ENCODE results near the gene CBR3.
A peak's percentile ranks its signal among the peaks of the same experiment; 100 is the strongest.

CBR3 gene

DNA sequence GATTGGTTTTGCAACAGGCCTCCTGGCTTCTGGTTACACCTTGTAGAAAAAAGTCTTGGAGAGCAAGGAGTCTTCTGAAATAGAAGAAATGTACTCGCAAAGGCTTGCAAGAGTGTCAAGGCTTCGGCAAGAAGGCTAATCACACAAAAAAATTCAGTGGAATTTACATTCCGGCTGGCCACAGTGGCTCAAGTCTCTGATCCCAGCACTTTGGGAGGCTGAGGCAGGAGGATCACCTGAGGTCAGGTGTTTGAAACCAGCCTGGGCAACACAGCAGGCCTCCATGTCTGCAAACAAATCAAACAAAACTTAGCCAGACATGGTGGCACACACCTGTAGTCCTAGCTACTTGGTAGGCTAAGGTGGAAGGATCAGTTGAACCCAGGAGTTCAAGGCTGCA is 14.0 kb downstream of the CBR3 start:
- no peak overlapping the region for H3K4me3 ChIP-seq (ENCODE audit: low read depth, low read length)
- H3K4me1 ChIP-seq = no peaks in the 10 kb centered on the region
- H3K27me3 ChIP-seq = no peaks in the 10 kb centered on the region
- DNase-seq = no peak
- TF ChIP-seq, protein P1, sequence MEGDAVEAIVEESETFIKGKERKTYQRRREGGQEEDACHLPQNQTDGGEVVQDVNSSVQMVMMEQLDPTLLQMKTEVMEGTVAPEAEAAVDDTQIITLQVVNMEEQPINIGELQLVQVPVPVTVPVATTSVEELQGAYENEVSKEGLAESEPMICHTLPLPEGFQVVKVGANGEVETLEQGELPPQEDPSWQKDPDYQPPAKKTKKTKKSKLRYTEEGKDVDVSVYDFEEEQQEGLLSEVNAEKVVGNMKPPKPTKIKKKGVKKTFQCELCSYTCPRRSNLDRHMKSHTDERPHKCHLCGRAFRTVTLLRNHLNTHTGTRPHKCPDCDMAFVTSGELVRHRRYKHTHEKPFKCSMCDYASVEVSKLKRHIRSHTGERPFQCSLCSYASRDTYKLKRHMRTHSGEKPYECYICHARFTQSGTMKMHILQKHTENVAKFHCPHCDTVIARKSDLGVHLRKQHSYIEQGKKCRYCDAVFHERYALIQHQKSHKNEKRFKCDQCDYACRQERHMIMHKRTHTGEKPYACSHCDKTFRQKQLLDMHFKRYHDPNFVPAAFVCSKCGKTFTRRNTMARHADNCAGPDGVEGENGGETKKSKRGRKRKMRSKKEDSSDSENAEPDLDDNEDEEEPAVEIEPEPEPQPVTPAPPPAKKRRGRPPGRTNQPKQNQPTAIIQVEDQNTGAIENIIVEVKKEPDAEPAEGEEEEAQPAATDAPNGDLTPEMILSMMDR (IDR thresholded peaks at IDR 0.05; ENCODE audit: low read depth, low read length) = no peak
- H3K36me3 ChIP-seq = no peaks in the 10 kb centered on the region
- H3K9me3 ChIP-seq = no peaks in the 10 kb centered on the region; the same call in 1 of the 2 replicates

DNA sequence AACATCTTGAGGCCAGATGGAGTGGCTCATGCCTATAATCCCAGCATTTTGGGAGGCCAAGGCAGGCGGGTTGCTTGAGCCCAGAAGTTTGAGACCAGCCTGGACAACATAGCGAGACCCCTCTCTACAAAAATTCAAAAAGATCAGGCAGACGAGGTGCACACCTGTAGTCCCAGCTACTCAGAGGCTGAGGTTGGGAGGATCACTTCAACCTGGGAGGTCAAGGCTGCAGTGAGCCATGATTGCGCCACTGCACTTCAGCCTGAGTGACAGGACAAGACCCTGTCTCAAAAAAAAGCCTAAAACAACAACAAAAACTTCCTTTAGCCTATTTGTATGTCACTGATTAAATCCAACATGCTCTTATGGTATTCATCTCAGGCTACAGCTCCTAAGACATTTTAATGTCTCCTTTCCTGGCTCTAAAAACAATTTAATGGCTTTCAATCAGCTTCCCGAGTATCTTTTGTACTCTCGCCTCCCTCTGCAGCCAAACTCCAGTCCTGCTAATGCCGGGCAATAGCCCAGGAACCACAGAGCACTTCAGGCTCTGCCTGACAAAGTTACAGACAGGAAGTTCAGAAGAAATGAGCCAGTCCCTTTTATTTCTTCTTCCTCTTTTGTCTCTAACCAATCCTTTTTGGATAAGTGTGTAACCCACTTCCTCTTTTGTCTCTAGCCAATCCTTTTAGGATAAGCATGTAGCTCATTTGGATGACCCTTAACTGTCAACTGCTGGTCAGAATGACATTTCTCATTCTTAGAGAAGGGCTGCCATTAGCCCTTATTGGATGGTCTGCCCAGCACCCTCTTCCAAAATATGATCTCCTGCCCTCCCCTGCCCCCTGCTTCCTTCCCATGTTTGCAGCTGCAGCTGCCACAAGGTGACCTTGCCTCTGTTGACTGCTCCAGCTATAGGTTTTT is 15.2 kb downstream of the CBR3 start:
- TF ChIP-seq, protein P1 (IDR thresholded peaks at IDR 0.05; ENCODE audit: low read depth, low read length) = no peak
- no peaks in the 10 kb centered on the region for H3K4me1 ChIP-seq
- H3K9me3 ChIP-seq = no peaks in the 10 kb centered on the region; the same call in 1 of the 2 replicates
- no peaks in the 10 kb centered on the region for H3K36me3 ChIP-seq
- no peak for DNase-seq
- no peaks in the 10 kb centered on the region for H3K27me3 ChIP-seq
- H3K4me3 ChIP-seq (ENCODE audit: low read depth, low read length) = no peak overlapping the region

DNA sequence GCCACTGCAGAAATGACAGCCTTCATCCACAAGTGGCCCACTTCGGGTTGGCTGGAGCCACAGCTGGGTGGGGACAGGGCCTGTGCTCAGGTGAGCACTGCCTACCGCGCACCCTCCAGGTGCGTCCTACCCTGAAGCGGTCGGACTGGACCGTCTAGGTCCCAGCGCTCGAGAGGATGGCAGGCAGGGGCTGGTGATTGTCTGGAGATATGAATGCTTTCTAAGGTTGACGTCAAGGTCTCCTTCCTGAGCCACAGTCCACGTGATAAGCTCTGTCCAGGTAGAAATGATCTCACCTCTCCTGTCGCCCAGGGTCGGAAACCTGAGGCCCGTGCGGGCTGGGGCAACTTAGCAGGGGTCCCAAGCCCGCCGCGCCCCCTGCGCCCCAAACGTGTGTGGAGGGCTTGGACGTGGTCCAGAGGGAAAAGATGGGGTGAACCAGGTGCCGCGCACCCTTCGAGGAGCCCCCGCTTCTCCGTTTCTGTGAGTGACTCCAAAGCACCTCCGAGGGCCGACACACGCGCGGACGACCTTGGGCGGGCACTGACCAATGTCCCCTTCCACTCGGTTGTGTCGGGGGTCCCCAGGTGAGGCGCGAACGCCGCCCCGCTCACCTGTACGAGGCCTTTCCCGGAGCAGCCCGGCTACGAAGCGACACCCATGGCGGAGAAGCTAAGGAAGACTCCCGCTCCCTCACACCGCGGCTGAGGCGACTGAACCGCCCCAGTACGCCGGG is 20.9 kb downstream of the CBR3 start:
- H3K36me3 ChIP-seq = no peaks in the 10 kb centered on the region
- no peak for DNase-seq
- peaks cover 17% of the 10 kb centered on the region for H3K27me3 ChIP-seq
- TF ChIP-seq, protein P1 (IDR thresholded peaks at IDR 0.05; ENCODE audit: low read depth, low read length) = no peak
- no peaks in the 10 kb centered on the region for H3K9me3 ChIP-seq
- peaks cover 5% of the 10 kb centered on the region for H3K4me1 ChIP-seq
- H3K4me3 ChIP-seq (ENCODE audit: low read depth, low read length) = peak overlapping the region; percentile 43

GRCh38 chr21:36156339-36156814 is 21.5 kb downstream of the CBR3 start:
- Histone ChIP-seq H3K9me3 (no peaks in the 10 kb centered on the region), H3K36me3 (no peaks in the 10 kb centered on the region), H3K27me3 (peaks cover 17% of the 10 kb centered on the region), H3K4me1 (peaks cover 5% of the 10 kb centered on the region), H3K4me3 (ENCODE audit: low read depth, low read length) (peak overlapping the region; percentile 59)
- TF ChIP-seq, protein P1 (IDR thresholded peaks at IDR 0.05; ENCODE audit: low read depth, low read length) = no peak
- DNase-seq = peak; percentile 99

GRCh38 chr21:36156815-36157670 is 22.2 kb downstream of the CBR3 start, which contains the start of gene DOP1B:
DOP1B (plus strand) TSS chr21:36156824; CDS start chr21:36164734, 7,910 bp downstream.
- H3K27me3 ChIP-seq = peaks cover 17% of the 10 kb centered on the region
- H3K9me3 ChIP-seq = no peaks in the 10 kb centered on the region
- TF ChIP-seq, protein P1 (IDR thresholded peaks at IDR 0.05; ENCODE audit: low read depth, low read length) = no peak
- no peaks in the 10 kb centered on the region for H3K36me3 ChIP-seq
- DNase-seq = peak; percentile 24
- H3K4me3 ChIP-seq (ENCODE audit: low read depth, low read length) = peak within 1 kb of the TSS; percentile 59
- H3K4me1 ChIP-seq = peaks cover 5% of the 10 kb centered on the region
